Subcutaneous abdominal adipose tissue (tissue), 5 donors: ENCODE measurements around the gene CNIH4.

Experiments used
- H3K27ac ChIP-seq: one replicate; pipeline ENCODE4 v1.7.0; 2013; ENCODE audit warnings: low read depth, mild to moderate bottlenecking, inconsistent platforms, low read length, moderate library complexity
- H3K27me3 ChIP-seq, 5 donors: one replicate each; pipeline ENCODE4 v1.7.0; 2013; ENCODE audit warnings: low read length in 5 of 5, inconsistent platforms in 1 of 5; ENCODE audit not compliant: control insufficient read depth in 5 of 5, insufficient read depth in 4 of 5
- H3K36me3 ChIP-seq, 5 donors: one replicate each; pipeline ENCODE4 v1.7.0; 2013; ENCODE audit warnings: low read length in 5 of 5; ENCODE audit not compliant: control insufficient read depth in 5 of 5, insufficient read depth in 5 of 5
- H3K4me1 ChIP-seq, 5 donors: one replicate each; pipeline ENCODE4 v1.7.0; 2013; ENCODE audit warnings: low read length in 5 of 5, mild to moderate bottlenecking in 3 of 5, moderate library complexity in 1 of 5; ENCODE audit not compliant: control insufficient read depth in 5 of 5, insufficient read depth in 5 of 5
- H3K4me3 ChIP-seq, 5 donors: one replicate each; pipeline ENCODE4 v1.7.0; 2013; ENCODE audit warnings: low read length in 5 of 5, low read depth in 1 of 5
- H3K9ac ChIP-seq, 5 donors: one replicate each; pipeline ENCODE4 v1.7.0; 2013; ENCODE audit warnings: low read length in 5 of 5, mild to moderate bottlenecking in 4 of 5, moderate library complexity in 3 of 5
- H3K9me3 ChIP-seq, 5 donors: one replicate each; pipeline ENCODE4 v1.7.0; 2013; ENCODE audit warnings: low read length in 5 of 5; ENCODE audit not compliant: control insufficient read depth in 5 of 5
- donor health status: healthy.
- donor health status: healthy.
- donor health status: healthy.
- donor health status: healthy.
- donor health status: healthy.

CNIH4 gene

GRCh38 chr1:224373008-224373590 is 16.4 kb downstream of the CNIH4 start:
- Histone ChIP-seq H3K36me3 (peaks cover 52 to 86% (median 68%) of the 10 kb centered on the region in 5 donors), H3K9ac (no peak overlapping the region)

DNA sequence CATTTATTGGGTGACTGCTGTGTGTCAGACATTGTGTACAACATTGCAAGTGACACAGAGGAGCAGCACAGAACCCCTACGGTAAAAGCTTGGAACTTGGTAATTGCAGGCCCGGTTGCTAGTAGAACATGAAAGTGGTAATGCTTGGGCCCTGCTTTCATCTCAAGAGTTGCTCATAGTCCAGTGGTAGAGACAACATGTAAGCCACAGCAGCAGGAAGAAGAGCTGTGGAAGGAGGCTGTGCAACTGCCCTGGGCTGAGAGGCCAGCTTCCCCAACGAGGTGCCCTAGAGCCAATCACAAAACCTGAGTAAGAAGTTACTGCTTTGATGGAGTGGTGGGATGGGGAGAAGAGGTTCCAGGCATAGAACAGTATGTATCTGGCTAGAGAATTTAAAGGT is 18.4 kb downstream of the CNIH4 start:
- peaks cover 48 to 80% (median 63%) of the 10 kb centered on the region in 5 donors for H3K36me3 ChIP-seq
- no peaks in the 10 kb centered on the region for H3K27me3 ChIP-seq
- H3K27ac ChIP-seq, result no peak overlapping the region
- no peaks in the 10 kb centered on the region for H3K9me3 ChIP-seq
- no peak overlapping the region for H3K4me3 ChIP-seq
- no peak overlapping the region for H3K9ac ChIP-seq
- H3K4me1 ChIP-seq, result peaks cover 0 to 6% (median 0%) of the 10 kb centered on the region in 5 donors

More at GRCh38 chr1:224373008-224373590, 16.4 kb downstream of the CNIH4 start:
- peaks cover 0 to 3% (median 0%) of the 10 kb centered on the region in 5 donors for H3K4me1 ChIP-seq
- H3K27ac ChIP-seq, result no peak overlapping the region
- no peak overlapping the region for H3K4me3 ChIP-seq
- no peaks in the 10 kb centered on the region for H3K9me3 ChIP-seq
- H3K27me3 ChIP-seq, result no peaks in the 10 kb centered on the region

GRCh38 chr1:224377676-224378006 is 21.0 kb downstream of the CNIH4 start:
- H3K27me3 ChIP-seq, result no peaks in the 10 kb centered on the region
- H3K27ac ChIP-seq, result no peak overlapping the region
- H3K36me3 ChIP-seq, result peaks cover 31 to 60% (median 40%) of the 10 kb centered on the region in 5 donors
- H3K4me3 ChIP-seq, result no peak overlapping the region
- H3K9ac ChIP-seq, result no peak overlapping the region
- peaks cover 0 to 6% (median 0%) of the 10 kb centered on the region in 5 donors for H3K4me1 ChIP-seq
- no peaks in the 10 kb centered on the region for H3K9me3 ChIP-seq

- no peak overlapping the region for H3K4me3 ChIP-seq
- H3K36me3 ChIP-seq, result peaks cover 27 to 49% (median 33%) of the 10 kb centered on the region in 5 donors
- no peak overlapping the region for H3K27ac ChIP-seq
Measured at GRCh38 chr1:224378855-224379631, 22.4 kb downstream of the CNIH4 start.

GRCh38 chr1:224380003-224380402 is 23.3 kb downstream of the CNIH4 start:
- no peaks in the 10 kb centered on the region for H3K9me3 ChIP-seq
- no peak overlapping the region for H3K4me3 ChIP-seq
- H3K36me3 ChIP-seq, result peaks cover 23 to 43% (median 29%) of the 10 kb centered on the region in 5 donors
- no peaks in the 10 kb centered on the region for H3K27me3 ChIP-seq
- no peak overlapping the region for H3K9ac ChIP-seq
- H3K4me1 ChIP-seq, result peaks cover 0 to 6% (median 0%) of the 10 kb centered on the region in 5 donors
- H3K27ac ChIP-seq, result no peak overlapping the region

More at GRCh38 chr1:224378855-224379631, 22.4 kb downstream of the CNIH4 start:
- H3K4me1 ChIP-seq, result peaks cover 0 to 6% (median 0%) of the 10 kb centered on the region in 5 donors
- no peak overlapping the region for H3K9ac ChIP-seq
- no peaks in the 10 kb centered on the region for H3K27me3 ChIP-seq
- no peaks in the 10 kb centered on the region for H3K9me3 ChIP-seq

DNA sequence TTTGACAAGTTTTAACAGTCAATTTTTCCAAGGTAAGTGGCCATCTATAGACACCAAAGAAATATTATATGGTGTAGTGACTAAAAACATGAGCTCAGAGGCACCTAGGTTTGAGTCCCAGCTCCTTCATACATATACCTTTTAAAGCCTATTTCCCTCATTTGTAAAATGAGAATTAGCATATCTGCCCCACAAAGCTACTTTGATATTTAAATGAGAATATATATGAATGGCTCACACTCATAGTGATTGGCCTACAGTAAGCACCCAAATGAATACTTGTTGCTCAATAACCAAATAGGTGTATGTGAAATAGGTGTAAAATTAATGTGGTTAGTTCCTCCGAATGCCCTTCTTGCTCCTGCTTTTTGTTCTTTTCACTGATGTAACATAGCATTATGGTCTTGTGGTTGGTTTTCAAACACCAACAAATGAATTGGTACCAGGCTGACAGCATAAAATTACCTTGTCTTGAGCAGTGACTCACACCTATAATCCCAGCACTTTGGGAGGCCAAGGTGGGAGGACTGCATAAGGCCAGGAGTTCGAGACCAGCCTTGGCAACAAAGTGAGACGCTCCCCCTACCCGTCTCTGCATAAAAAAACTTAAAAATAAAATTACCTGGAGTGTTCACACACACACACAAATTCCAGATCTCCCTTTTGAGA is 25.3 kb downstream of the CNIH4 start:
- H3K27ac ChIP-seq, result no peak overlapping the region
- no peaks in the 10 kb centered on the region for H3K9me3 ChIP-seq
- H3K9ac ChIP-seq, result no peak overlapping the region
- H3K4me1 ChIP-seq, result peaks cover 0 to 4% (median 0%) of the 10 kb centered on the region in 5 donors
- no peak overlapping the region for H3K4me3 ChIP-seq
- H3K36me3 ChIP-seq, result peaks cover 7 to 29% (median 17%) of the 10 kb centered on the region in 5 donors
- H3K27me3 ChIP-seq, result no peaks in the 10 kb centered on the region

GRCh38 chr1:224383218-224383617 is 26.5 kb downstream of the CNIH4 start:
- no peaks in the 10 kb centered on the region for H3K27me3 ChIP-seq
- H3K36me3 ChIP-seq, result peaks cover 8 to 29% (median 21%) of the 10 kb centered on the region in 5 donors
- H3K9ac ChIP-seq, result no peak overlapping the region
- H3K27ac ChIP-seq, result no peak overlapping the region
- no peak overlapping the region for H3K4me3 ChIP-seq
- no peaks in the 10 kb centered on the region for H3K9me3 ChIP-seq
- peaks cover 0 to 3% (median 0%) of the 10 kb centered on the region in 5 donors for H3K4me1 ChIP-seq

DNA sequence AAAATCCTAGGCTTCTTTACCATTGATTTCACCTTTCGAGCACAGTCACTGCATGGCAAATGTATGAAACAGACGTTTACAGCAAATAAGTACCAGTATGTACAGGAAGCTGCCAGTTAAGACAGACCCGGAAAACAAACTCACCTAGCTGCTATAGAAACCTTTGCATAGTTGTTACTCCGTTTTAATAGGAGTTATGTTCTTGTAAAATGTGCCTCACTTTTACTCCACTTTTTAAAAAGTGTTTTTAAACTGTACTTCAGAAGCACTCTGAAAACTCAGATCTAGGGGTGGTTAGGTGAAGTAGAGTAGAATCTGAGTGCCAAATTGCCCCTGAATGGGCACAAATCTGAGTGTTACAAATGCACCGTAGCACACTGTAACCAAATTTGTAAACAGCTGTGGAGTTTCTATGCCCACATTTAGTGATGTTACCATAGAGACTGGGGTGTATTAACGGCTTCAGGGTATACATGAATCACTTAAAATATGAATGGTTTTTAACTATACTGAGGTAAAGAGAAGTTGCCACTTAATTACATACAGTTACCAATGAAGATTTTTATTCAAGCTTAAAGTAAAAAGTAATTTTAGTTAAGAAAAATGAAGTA is 30.7 kb downstream of the CNIH4 start:
- H3K4me1 ChIP-seq, result no peaks in the 10 kb centered on the region
- peaks cover 29 to 50% (median 43%) of the 10 kb centered on the region in 5 donors for H3K36me3 ChIP-seq
- H3K4me3 ChIP-seq, result no peak overlapping the region
- H3K27me3 ChIP-seq, result no peaks in the 10 kb centered on the region
- no peak overlapping the region for H3K9ac ChIP-seq
- H3K9me3 ChIP-seq, result no peaks in the 10 kb centered on the region
- H3K27ac ChIP-seq, result no peak overlapping the region

- peaks cover 34 to 56% (median 48%) of the 10 kb centered on the region in 5 donors for H3K36me3 ChIP-seq
- no peaks in the 10 kb centered on the region for H3K9me3 ChIP-seq
- no peak overlapping the region for H3K9ac ChIP-seq
- H3K27me3 ChIP-seq, result no peaks in the 10 kb centered on the region
- no peak overlapping the region for H3K27ac ChIP-seq
- no peaks in the 10 kb centered on the region for H3K4me1 ChIP-seq
- H3K4me3 ChIP-seq, result no peak overlapping the region
Measured at GRCh38 chr1:224387943-224388342, 31.3 kb downstream of the CNIH4 start.
